Activated T-cell treated with anti-CD3 and anti-CD28 coated beads, Interleukin-2, amount 50 U/mL, for 4 hours (primary cell): ENCODE results near the gene HLA-DOB. TPM values are rescaled to one million over a fixed set of nuclear protein-coding genes. Genes with fewer than 3 reads are reported as not detected.
"Not testable (repeated sequence)": the region's sequence is repeated elsewhere in the genome, so short reads cannot be mapped to it uniquely, and the experiment has no call there.

Experiments
- ATAC-seq, 2 donors: fragments of 200-7000 bp; cut with Tn5 transposase; one replicate each; pipeline ENCODE4 v1.10.0; 2021
- DNase-seq: peaks from one replicate; pipeline ENCODE4 v3.0.0-alpha.2; 2020
- H3K27me3 Mint-ChIP-seq: one replicate; pipeline ENCODE4 v1.8.0; 2021; ENCODE audit warnings: low read depth, mixed read lengths
- H3K36me3 Mint-ChIP-seq: one replicate; pipeline ENCODE4 v1.8.0; 2022; ENCODE audit warnings: mixed read lengths; ENCODE audit not compliant: insufficient read depth
- H3K4me1 Mint-ChIP-seq: one replicate; pipeline ENCODE4 v1.8.0; 2021; ENCODE audit warnings: low read depth, mixed read lengths
- H3K4me3 Mint-ChIP-seq: one replicate; pipeline ENCODE4 v1.8.0; 2021; ENCODE audit warnings: mild to moderate bottlenecking, moderate library complexity, mixed read lengths
- H3K9me3 Mint-ChIP-seq: one replicate; pipeline ENCODE4 v1.8.0; 2021; ENCODE audit warnings: mixed read lengths
- total RNA-seq, 3 donors: library from RNA; stranded (reverse); gene quantifications; one replicate each; pipeline ENCODE4 v1.2.1, GENCODE V29; 2021

Gene HLA-DOB
- total RNA-seq, 3 donors from 2014 or later: 0.82 to 2.0 (median 1.2) TPM

- ATAC-seq: no peak
- Mint-ChIP-seq H3K27me3 (peaks cover 38% of the 10 kb centered on the region), H3K36me3 (no peaks in the 10 kb centered on the region), H3K4me3 (no peak overlapping the region), H3K9me3 (no peaks in the 10 kb centered on the region), H3K4me1 (no peaks in the 10 kb centered on the region)
- DNase-seq: no peak
Observed at GRCh38 chr6:32807020-32807580, 9.7 kb downstream of the HLA-DOB start.

GRCh38 chr6:32805404-32805803 lies 11.4 kb downstream of the HLA-DOB start:
- not testable (repeated sequence) for H3K4me1 Mint-ChIP-seq, H3K36me3 Mint-ChIP-seq, H3K9me3 Mint-ChIP-seq, H3K4me3 Mint-ChIP-seq, DNase-seq
- ATAC-seq: peak; percentile 52 to 58
- peaks cover 43% of the 10 kb centered on the region for H3K27me3 Mint-ChIP-seq

GRCh38 chr6:32803416-32803815 lies 13.4 kb downstream of the HLA-DOB start:
- Mint-ChIP-seq H3K4me1 (no peaks in the 10 kb centered on the region), H3K4me3 (no peak overlapping the region), H3K36me3 (peaks cover 2% of the 10 kb centered on the region), H3K9me3 (peaks cover 7% of the 10 kb centered on the region), H3K27me3 (peaks cover 47% of the 10 kb centered on the region)
- ATAC-seq (no peak), DNase-seq (no peak)

GRCh38 chr6:32799740-32800139 lies 17.1 kb downstream of the HLA-DOB start:
- H3K27me3 Mint-ChIP-seq: peaks cover 45% of the 10 kb centered on the region
- ATAC-seq: no peak
- peaks cover 2% of the 10 kb centered on the region for H3K36me3 Mint-ChIP-seq
- no peak for DNase-seq
- H3K9me3 Mint-ChIP-seq: peaks cover 9% of the 10 kb centered on the region
- H3K4me3 Mint-ChIP-seq: no peak overlapping the region
- peaks cover 12% of the 10 kb centered on the region for H3K4me1 Mint-ChIP-seq

- H3K4me3 Mint-ChIP-seq: no peak overlapping the region
- H3K9me3 Mint-ChIP-seq: peaks cover 9% of the 10 kb centered on the region
- peaks cover 17% of the 10 kb centered on the region for H3K4me1 Mint-ChIP-seq
- H3K27me3 Mint-ChIP-seq: peaks cover 39% of the 10 kb centered on the region
- no peak for ATAC-seq
- DNase-seq: no peak
- peaks cover 2% of the 10 kb centered on the region for H3K36me3 Mint-ChIP-seq
Observed at GRCh38 chr6:32799168-32799567, 17.6 kb downstream of the HLA-DOB start.

GRCh38 chr6:32796848-32797776 lies 19.7 kb downstream of the HLA-DOB start:
- peaks cover 2% of the 10 kb centered on the region for H3K36me3 Mint-ChIP-seq
- ATAC-seq (peak; percentile 62 to 78), DNase-seq (peak; percentile 82)
- peak overlapping the region; percentile 71 for H3K4me3 Mint-ChIP-seq
- H3K4me1 Mint-ChIP-seq: peaks cover 20% of the 10 kb centered on the region
- H3K9me3 Mint-ChIP-seq: peaks cover 9% of the 10 kb centered on the region
- peaks cover 46% of the 10 kb centered on the region for H3K27me3 Mint-ChIP-seq

GRCh38 chr6:32794510-32794909 lies 22.3 kb downstream of the HLA-DOB start:
- Mint-ChIP-seq H3K4me1 (peaks cover 20% of the 10 kb centered on the region), H3K36me3 (peaks cover 2% of the 10 kb centered on the region), H3K9me3 (peaks cover 9% of the 10 kb centered on the region), H3K4me3 (no peak overlapping the region), H3K27me3 (peaks cover 53% of the 10 kb centered on the region)
- no peak for DNase-seq
- ATAC-seq: no peak

- Mint-ChIP-seq H3K9me3 (no peaks in the 10 kb centered on the region), H3K4me1 (peaks cover 20% of the 10 kb centered on the region), H3K27me3 (peaks cover 56% of the 10 kb centered on the region), H3K4me3 (no peak overlapping the region), H3K36me3 (no peaks in the 10 kb centered on the region)
- ATAC-seq (no peak), DNase-seq (no peak)
Observed at GRCh38 chr6:32792901-32793435, 23.8 kb downstream of the HLA-DOB start.

- Mint-ChIP-seq H3K27me3 (peaks cover 62% of the 10 kb centered on the region), H3K4me1 (peaks cover 11% of the 10 kb centered on the region), H3K36me3 (no peaks in the 10 kb centered on the region), H3K9me3 (no peaks in the 10 kb centered on the region), H3K4me3 (no peak overlapping the region)
- DNase-seq (no peak), ATAC-seq (no peak)
Observed at GRCh38 chr6:32790306-32790705, 26.5 kb downstream of the HLA-DOB start.

GRCh38 chr6:32785781-32786533 lies 30.8 kb downstream of the HLA-DOB start:
- Mint-ChIP-seq H3K27me3 (peaks cover 49% of the 10 kb centered on the region), H3K4me3 (no peak overlapping the region), H3K36me3 (no peaks in the 10 kb centered on the region), H3K9me3 (peaks cover 8% of the 10 kb centered on the region), H3K4me1 (no peaks in the 10 kb centered on the region)
- DNase-seq: no peak
- peak; percentile 66 to 73 for ATAC-seq

- ATAC-seq, H3K9me3 Mint-ChIP-seq, H3K4me3 Mint-ChIP-seq, H3K4me1 Mint-ChIP-seq, H3K36me3 Mint-ChIP-seq, DNase-seq: not testable (repeated sequence)
- H3K27me3 Mint-ChIP-seq: peaks cover 36% of the 10 kb centered on the region
Observed at GRCh38 chr6:32782923-32783322, 33.9 kb downstream of the HLA-DOB start.

GRCh38 chr6:32779036-32779435 lies 37.8 kb downstream of the HLA-DOB start:
- ATAC-seq (no peak), DNase-seq (no peak)
- Mint-ChIP-seq H3K4me3 (no peak overlapping the region), H3K9me3 (peaks cover 8% of the 10 kb centered on the region), H3K27me3 (peaks cover 16% of the 10 kb centered on the region), H3K36me3 (no peaks in the 10 kb centered on the region), H3K4me1 (no peaks in the 10 kb centered on the region)

- DNase-seq (no peak), ATAC-seq (no peak)
- H3K9me3 Mint-ChIP-seq: no peaks in the 10 kb centered on the region
- H3K36me3 Mint-ChIP-seq: no peaks in the 10 kb centered on the region
- H3K4me1 Mint-ChIP-seq: no peaks in the 10 kb centered on the region
- no peak overlapping the region for H3K4me3 Mint-ChIP-seq
- peaks cover 29% of the 10 kb centered on the region for H3K27me3 Mint-ChIP-seq
Observed at GRCh38 chr6:32775071-32775470, 41.7 kb downstream of the HLA-DOB start.

GRCh38 chr6:32774426-32774825 lies 42.4 kb downstream of the HLA-DOB start:
- no peak for DNase-seq
- peak; percentile 66 to 67 for ATAC-seq
- Mint-ChIP-seq H3K36me3 (no peaks in the 10 kb centered on the region), H3K4me1 (no peaks in the 10 kb centered on the region), H3K27me3 (peaks cover 32% of the 10 kb centered on the region), H3K9me3 (no peaks in the 10 kb centered on the region), H3K4me3 (no peak overlapping the region)
